ENCODE data around the gene SDHB.

SDHB gene

GRCh38 chr1:17070163-17070525, 16.3 kb upstream of the SDHB start:
- Mint-ChIP-seq H3K27me3 (ENCODE audit: low read depth, poor library complexity) (peaks cover 7% of the 10 kb centered on the region), H3K4me3 (no peak overlapping the region), H3K36me3 (ENCODE audit: low read depth) (no peaks in the 10 kb centered on the region), H3K27ac (no peak overlapping the region), H3K4me1 (peaks cover 5% of the 10 kb centered on the region), H3K9me3 (peaks cover 11% of the 10 kb centered on the region)
- no peak for TF ChIP-seq CTCF (IDR thresholded peaks at IDR 0.05)
- no peak for DNase-seq

GRCh38 chr1:17069452-17070162, 15.8 kb upstream of the SDHB start:
- Mint-ChIP-seq H3K9me3 (peaks cover 16% of the 10 kb centered on the region), H3K27ac (no peak overlapping the region)
- no peak for DNase-seq

GRCh38 chr1:17068789-17069188, 15.0 kb upstream of the SDHB start:
- Mint-ChIP-seq H3K4me3 (no peak overlapping the region), H3K4me1 (peaks cover 5% of the 10 kb centered on the region), H3K9me3 (peaks cover 23% of the 10 kb centered on the region), H3K36me3 (ENCODE audit: low read depth) (no peaks in the 10 kb centered on the region), H3K27me3 (ENCODE audit: low read depth, poor library complexity) (peaks cover 11% of the 10 kb centered on the region), H3K27ac (no peak overlapping the region)
- TF ChIP-seq CTCF (IDR thresholded peaks at IDR 0.05), result no peak
- DNase-seq, result no peak

More at GRCh38 chr1:17069452-17070162, 15.8 kb upstream of the SDHB start:
- no peaks in the 10 kb centered on the region for H3K36me3 Mint-ChIP-seq (ENCODE audit: low read depth)
- peaks cover 7% of the 10 kb centered on the region for H3K27me3 Mint-ChIP-seq (ENCODE audit: low read depth, poor library complexity)
- no peak for TF ChIP-seq CTCF (IDR thresholded peaks at IDR 0.05)
- H3K4me3 Mint-ChIP-seq, result no peak overlapping the region
- peaks cover 5% of the 10 kb centered on the region for H3K4me1 Mint-ChIP-seq

GRCh38 chr1:17067465-17068240, 13.8 kb upstream of the SDHB start:
- Mint-ChIP-seq H3K9me3 (peaks cover 23% of the 10 kb centered on the region), H3K27ac (no peak overlapping the region)
- no peak for TF ChIP-seq CTCF (IDR thresholded peaks at IDR 0.05)

DNA sequence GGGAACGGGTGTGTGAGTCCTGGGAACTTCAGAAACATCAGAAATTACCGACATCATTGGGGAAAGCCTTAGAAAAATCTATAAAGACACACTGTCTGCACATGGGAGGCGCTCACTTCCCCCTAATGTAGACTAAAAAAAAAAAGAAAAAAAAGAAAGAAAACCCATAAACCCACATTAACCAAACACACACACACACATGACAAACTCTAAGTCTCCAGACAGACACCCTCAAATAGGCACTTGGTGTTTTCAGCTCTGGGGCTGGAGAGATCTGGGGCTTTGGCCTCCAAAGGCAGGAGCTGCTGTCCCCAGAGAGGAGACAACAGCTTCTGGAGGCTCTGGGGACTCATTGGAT, 13.2 kb upstream of the SDHB start:
- no peak for TF ChIP-seq CTCF (IDR thresholded peaks at IDR 0.05)
- DNase-seq, result no peak
- Mint-ChIP-seq H3K9me3 (peaks cover 23% of the 10 kb centered on the region), H3K4me1 (peaks cover 7% of the 10 kb centered on the region), H3K27me3 (ENCODE audit: low read depth, poor library complexity) (peaks cover 14% of the 10 kb centered on the region), H3K4me3 (no peak overlapping the region), H3K27ac (no peak overlapping the region), H3K36me3 (ENCODE audit: low read depth) (no peaks in the 10 kb centered on the region)

More at GRCh38 chr1:17067465-17068240, 13.8 kb upstream of the SDHB start:
- Mint-ChIP-seq H3K4me1 (peaks cover 5% of the 10 kb centered on the region), H3K27me3 (ENCODE audit: low read depth, poor library complexity) (peaks cover 14% of the 10 kb centered on the region), H3K36me3 (ENCODE audit: low read depth) (no peaks in the 10 kb centered on the region), H3K4me3 (no peak overlapping the region)
- DNase-seq, result no peak

Data from nephron progenitor cell (in vitro differentiated cells).